ENCODE measurements around the gene TCAP.
A peak's percentile ranks its signal among the peaks of the same experiment; 100 is the strongest.
"Not testable (repeated sequence)": the region's sequence is repeated elsewhere in the genome, so short reads cannot be mapped to it uniquely, and the experiment has no call there.

The TCAP gene

GRCh38 chr17:39684369-39685192, 19.4 kb downstream of the TCAP start:
- no peak for DNase-seq

GRCh38 chr17:39687101-39687545, 22.0 kb downstream of the TCAP start:
- no peak for DNase-seq

- peak; percentile 78 to 84 for DNase-seq
These were observed 22.7 kb downstream of the TCAP start, which contains the start of gene PGAP3 for GRCh38 chr17:39687546-39688474. PGAP3 (minus strand) TSS chr17:39688057; CDS start chr17:39688014, 43 bp downstream.

GRCh38 chr17:39688475-39688835, 23.3 kb downstream of the TCAP start:
- DNase-seq = no peak

- no peak for DNase-seq
These were observed 23.8 kb downstream of the TCAP start for GRCh38 chr17:39688945-39689344.

GRCh38 chr17:39694593-39694992, 29.4 kb downstream of the TCAP start:
- no peak for DNase-seq

- no peak for DNase-seq
These were observed 29.9 kb downstream of the TCAP start for GRCh38 chr17:39695089-39695474.

GRCh38 chr17:39696731-39697130, 31.6 kb downstream of the TCAP start:
- no peak for DNase-seq

- DNase-seq = no peak
These were observed 32.8 kb downstream of the TCAP start for GRCh38 chr17:39697961-39698360.

- not testable (repeated sequence) for DNase-seq
These were observed 34.1 kb downstream of the TCAP start for GRCh38 chr17:39699157-39699817.

GRCh38 chr17:39699818-39700147, 34.6 kb downstream of the TCAP start, which contains the start of gene ERBB2:
ERBB2 (plus strand) TSS chr17:39700064; CDS start chr17:39700239, 175 bp downstream.
- DNase-seq = no peak

GRCh38 chr17:39700148-39700987, 35.2 kb downstream of the TCAP start:
- DNase-seq = no peak

- no peak for DNase-seq
These were observed 36.0 kb downstream of the TCAP start for GRCh38 chr17:39701012-39701783.

- DNase-seq = no peak
These were observed 36.8 kb downstream of the TCAP start for GRCh38 chr17:39701784-39702422.

- DNase-seq = no peak
These were observed 38.0 kb downstream of the TCAP start for GRCh38 chr17:39702901-39703893.

GRCh38 chr17:39703913-39704312, 38.8 kb downstream of the TCAP start:
- no peak for DNase-seq

GRCh38 chr17:39704821-39705551, 39.8 kb downstream of the TCAP start:
- no peak for DNase-seq

- no peak for DNase-seq
These were observed 40.7 kb downstream of the TCAP start for GRCh38 chr17:39705786-39706348.
